Measurements from ENCODE around the gene HIVEP3. TPM values are rescaled to one million over a fixed set of nuclear protein-coding genes. Genes with fewer than 3 reads are reported as not detected.
A peak's percentile ranks its signal among the peaks of the same experiment; 100 is the strongest.

Gene HIVEP3
- total RNA-seq, 1 donor from 2014 or later: 21.5 TPM

DNA sequence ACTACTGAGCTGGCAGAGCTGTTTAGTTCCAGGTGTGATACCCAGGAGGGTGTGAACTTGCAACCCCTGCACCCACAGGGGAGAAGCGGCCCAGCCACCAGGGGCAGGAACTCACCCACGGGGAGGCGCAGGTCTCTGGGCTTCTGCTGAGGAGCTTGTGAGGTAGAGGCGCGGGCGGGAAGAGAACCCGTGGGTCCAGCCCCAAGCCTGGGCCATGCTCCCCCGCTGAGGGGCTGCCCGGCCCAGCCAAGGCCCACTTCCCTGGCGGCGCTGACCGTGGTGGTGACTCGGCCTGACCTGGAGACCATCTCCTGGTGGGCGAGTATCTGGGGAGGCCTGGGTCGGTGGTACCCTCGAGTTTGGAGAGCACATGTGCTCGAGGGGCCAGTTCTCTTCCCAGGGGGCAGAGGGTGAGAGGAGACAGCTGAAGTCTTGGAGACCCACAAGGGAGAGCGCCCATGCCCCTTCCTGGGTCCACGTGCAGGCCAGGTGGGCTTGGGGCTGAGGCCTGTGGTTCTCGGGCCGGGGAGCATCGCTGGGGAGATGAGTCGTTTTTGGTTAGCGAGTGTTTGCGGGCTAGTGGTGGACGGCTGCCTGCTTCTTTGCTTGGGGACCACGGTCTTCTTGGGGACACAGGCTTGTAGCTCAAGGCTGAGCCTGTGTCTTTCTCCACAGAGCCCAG lies 405.9 kb downstream of the HIVEP3 start:
- DNase-seq: no peak

DNA sequence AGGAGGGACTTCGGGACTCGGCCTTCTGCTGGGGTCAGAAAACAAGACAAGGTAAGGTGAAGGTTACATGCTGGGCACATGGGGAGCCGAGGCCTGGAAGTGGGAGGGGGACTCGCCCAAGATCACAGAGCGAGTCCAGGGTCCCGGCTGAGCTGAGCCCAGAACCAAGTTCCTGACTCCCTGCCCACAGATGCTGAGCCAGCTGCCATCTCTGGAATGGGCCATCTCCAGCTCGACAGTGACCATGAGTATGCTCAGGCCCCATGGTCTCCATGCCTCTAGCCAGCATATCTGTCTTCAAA lies 407.5 kb downstream of the HIVEP3 start:
- DNase-seq: no peak

DNA sequence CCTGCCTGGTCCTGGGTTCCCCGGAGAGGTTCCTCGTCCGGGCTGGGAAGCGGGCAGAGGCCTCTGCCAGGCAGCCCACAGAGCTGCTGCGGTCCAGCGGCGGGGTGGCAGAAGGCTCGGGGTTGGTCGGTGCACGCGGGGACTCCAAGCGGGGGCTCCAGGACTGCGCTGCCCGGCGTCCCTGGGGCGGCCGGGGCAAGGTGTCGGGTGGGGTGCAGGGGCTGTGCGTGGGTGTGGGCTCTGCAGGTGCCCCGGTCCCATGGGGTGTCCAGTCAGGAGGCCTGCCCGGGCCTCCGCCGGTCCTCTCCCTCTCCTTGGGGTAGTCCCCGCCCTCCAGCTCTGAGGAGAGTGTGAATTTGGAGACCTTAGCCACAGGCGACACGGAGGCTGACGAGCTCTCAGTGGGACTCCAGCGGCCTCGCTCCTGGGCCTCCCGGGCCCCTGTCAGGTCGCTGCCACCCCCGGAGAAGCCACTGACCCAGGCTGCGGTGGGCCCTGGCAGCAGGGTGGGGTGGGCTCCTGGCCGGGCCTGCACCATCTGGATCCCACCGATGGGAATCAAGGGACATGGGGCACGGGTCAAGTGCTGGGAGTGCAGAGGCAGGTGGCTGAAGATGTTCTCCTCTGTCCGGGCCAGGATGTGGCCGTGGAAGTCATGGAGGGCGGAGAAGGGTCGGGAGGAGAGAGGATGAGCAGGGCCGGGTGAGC lies 408.0 kb downstream of the HIVEP3 start:
- DNase-seq: no peak

DNA sequence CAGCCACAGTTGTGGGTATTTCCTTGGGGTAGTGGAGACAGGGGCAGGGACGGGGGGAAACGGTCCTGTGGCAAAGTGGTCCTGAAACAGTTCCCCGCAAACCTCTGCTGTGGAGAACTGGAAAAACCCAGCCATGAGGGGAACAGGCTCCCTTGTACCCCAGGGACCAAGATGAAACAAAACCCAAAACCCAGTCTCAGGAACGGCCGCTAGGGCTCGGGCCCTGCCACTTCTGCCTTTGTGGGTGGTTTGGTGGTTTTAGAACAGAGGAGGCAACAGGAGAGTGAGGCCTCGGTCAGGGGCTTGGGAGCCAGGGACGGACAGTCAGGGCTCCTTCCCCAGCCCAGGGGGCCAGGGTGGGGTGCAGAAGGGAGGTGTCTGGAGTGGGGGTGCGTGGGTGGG lies 409.5 kb downstream of the HIVEP3 start:
- no peak for DNase-seq

DNA sequence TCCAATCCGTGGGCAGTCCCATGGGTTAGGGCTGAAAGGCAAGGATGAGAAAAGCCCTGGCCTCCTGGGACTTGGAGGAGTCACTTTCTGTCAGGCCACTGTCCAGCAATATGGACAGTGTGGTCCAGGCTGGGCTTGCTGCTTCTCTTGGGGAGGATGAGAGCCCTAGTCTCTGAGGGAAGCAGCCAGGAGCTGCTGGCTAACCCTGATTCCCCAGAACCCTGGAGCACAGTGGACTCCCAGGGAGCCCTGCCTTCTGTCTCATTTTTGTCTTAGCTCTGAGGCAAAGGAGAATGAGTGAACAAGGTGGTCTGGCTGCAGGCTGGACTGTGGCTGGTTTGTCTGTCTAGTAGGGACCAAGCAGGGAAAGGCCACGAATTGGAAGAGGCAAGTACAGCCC lies 410.4 kb downstream of the HIVEP3 start:
- no peak for DNase-seq

DNA sequence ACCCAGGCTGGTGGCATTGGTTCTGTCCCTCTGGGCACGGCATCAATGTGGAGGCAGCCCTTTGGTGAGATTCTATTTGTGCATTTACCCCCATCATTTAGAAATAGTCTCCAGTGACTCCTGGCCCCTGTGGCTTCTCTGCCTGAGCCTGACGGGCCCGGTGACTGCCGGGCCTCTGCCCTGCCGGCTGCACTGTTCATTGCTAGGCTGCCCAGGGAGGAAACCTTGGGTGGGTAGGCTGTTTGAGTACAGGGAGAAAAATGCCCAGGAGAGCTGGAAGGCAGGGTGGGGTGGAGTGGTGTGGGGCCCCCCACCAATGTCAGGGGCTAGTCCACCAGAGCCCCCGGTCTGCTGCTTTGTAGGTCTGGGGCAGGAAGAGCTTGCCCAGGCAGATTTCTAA lies 410.9 kb downstream of the HIVEP3 start:
- no peak for DNase-seq

DNA sequence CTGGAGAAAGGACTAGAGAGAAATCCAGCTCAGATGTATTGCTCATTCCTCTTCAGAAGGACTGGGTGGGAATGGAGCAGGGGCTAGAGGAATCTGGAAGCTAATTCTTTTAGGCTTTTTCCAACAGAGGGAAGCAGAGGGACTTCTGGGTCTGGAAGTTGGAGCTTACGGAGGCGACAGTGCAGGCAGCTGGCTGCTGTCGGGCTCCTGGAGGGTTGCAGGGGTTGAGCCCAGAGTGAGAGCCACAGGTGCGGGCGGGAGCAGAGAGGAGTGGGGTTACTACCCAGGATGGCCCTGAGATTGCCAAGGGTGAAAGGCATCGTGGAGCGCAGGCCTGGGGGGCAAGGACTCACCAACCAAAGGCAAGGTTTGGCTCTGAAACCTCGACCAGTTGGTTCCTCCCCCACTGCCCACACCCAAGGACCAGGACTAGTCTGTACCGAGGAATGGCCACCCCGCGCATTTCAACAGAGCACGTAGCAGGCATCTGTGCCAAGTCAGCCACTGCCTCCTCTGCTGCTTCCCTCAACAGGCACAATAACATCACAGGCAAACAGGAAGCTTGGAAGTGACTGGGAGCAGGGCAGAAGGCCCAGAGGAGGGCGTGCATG lies 411.5 kb downstream of the HIVEP3 start:
- no peak for DNase-seq

DNA sequence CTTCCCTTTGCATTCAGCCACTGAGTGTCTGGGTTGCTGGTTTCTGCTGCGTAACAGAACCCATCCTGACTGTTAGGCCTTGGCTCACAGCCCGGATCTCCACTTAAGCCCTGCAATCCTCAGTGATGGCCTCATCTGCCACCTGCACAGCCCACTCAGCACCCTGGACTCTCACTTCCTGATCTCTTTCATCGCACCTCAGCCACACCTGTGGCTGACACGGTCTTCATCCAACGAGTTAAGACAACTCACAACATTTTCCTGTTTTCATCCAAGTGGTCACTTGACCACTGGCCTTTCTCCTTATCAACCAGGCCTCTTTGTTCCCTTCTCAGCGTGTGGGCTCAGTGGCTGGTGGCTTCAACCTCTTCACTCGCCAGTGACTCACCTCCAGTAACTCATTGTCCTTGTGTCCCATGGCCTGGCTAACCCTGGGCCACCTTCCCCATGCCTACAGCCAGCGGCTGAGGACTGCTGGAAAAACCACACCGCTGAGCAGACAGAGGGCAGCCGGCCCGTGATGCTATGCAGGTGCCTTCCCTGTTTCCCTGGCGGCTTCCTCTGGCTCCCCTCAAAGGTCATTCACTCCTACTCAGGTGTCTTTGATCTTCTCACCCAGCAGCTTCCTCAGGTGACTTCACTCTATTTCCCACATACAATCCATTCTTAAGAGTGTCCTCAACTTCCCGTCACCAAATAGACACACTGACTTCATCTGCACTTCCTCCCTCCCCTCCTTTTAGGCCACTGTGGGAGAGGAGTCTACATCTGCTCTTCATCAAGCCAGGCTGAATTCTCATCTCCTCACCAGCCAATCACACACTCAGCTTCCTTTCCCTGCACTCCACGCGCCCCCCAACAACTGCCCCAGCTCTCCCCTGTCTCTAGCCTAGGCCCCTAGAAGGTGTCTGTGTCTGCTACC lies 414.3 kb downstream of the HIVEP3 start:
- DNase-seq: no peak

DNA sequence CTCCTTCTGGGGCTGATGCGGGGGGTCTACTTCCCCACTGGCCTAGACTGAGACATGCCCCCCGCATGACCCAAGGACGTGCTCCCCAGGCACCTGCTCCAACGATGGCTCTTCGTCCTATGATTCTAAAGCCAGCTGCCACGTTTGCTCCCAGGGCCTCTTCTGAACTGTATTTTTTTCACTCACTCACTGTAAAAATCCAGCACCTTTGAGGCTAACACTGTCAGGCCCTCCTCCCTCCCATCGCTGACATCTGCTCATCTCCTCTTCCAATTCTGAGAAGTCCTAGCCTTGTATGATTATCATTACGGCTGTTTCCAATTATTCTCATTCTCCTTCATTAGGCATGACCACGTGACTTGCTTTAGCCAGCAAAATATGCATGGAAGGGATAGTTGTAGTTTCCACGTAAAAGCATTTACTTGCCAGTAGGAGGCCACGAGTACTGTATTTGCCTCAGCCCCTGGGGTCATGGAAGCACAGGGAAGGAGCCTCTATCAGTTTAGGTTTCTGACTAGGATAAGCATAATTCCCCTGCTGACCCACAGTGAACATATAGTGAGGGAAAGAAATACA lies 415.1 kb downstream of the HIVEP3 start:
- no peak for DNase-seq

DNA sequence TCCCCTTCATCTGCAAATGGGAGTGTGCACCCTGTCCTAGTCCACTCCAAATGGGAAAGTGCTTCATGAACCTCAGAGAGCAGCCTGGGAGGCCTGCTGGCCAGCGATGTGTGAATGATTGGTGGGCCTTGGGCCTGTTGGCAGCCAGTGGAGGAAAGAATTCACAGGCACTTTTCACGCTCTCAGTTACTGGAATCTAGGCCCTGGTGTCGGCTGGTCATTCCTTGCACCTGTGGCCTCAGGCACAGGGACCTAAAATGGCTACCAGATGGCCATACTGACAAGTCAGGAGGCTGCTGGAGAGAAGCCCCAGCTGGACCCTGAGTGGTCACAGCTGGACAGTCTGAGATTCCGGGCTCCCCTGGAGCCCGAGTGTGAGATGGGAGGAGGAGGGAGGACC lies 415.8 kb downstream of the HIVEP3 start:
- DNase-seq: no peak

DNA sequence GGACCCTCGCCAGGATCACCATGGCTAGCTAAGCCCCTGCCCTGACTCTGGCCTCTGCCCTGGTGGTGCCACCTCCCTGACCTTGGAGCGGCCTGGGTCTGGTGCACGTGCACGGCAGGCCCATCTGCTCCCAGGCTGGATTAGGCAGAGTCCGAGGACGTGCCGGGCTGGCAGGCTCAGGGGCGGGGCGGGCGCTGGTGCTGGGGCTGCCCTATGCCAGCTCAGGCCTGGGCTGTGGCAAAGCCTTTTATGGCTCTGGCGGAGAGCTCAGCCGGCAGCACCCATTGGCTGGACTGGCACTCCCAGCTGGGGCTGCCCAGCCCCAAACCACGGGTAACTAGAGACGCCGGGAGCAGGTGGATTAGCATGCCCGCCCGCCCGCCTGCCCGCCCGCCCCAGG lies 417.1 kb downstream of the HIVEP3 start:
- DNase-seq: no peak

DNA sequence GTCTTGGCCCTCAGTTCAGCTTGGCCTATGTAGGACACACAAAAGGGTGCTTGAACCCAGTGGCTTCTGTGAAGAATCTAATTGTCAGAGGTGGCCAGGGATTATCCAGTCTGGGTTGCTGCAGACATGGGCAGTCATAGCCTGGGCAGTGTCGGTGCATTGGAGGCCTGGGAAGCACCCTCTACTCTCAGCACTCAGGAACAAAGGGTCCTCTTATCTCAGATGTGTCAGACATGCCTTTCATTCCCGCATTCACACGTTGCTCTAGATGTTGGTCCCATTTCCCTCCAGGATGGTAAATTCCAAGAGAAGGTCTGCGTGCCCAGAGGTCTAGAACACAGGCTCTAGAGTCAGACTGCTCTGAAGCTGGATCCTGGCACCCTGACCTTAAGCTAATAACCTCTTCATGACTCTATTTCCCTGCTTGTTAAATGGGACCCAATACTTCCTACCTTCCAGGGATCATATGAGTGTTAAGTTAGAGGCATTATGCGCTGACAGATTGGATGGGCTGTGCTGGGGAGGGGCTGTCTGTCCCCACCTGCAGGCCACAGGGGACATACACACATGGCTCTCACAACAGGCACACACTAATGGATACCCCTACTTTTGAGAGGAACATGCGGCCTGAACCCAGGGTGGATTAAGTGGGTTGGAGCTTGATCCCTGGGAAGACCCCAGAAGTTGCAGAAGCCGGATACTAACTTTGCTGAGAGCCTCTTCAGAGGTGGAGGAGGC lies 417.8 kb downstream of the HIVEP3 start:
- DNase-seq: no peak

DNA sequence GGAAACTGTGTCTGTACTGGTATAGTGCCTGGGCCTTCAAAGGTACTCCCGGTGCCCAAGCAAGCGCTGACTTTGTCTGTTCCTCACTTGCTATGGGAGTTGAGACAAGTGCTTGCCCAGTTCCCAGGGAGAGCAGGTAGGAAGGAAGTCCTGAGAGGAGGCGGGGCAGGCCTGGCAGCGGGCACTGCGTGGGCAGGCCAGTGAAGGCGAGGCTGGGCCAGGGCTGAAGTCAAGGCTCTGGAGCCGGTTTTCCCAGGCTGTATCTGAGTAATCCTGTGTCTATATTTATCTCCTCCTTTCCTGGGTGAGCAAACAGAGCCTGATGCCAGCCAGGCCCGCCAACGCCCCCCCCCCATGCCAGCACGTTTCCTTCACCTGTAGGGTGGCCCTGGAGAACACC lies 418.3 kb downstream of the HIVEP3 start:
- DNase-seq: no peak

DNA sequence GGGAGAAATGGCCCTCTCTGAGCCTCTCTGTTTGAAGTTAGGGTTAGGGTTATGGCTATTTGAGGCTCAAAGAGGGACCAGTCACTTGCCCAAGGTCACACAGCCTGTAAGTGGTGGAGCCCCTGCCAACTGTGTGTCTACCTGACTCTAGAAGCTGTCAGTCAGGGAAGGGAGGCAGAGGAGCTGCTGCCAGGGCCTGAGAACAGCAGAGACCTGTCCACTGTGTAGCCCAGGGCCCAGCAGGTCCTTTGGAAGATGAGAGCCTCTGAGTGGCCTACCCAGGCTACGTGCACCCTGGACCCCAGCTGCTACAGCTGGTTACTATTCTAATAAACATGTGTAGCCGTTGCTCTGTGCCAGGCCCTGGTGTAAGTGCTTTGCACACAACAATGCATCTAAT lies 419.1 kb downstream of the HIVEP3 start:
- no peak for DNase-seq

DNA sequence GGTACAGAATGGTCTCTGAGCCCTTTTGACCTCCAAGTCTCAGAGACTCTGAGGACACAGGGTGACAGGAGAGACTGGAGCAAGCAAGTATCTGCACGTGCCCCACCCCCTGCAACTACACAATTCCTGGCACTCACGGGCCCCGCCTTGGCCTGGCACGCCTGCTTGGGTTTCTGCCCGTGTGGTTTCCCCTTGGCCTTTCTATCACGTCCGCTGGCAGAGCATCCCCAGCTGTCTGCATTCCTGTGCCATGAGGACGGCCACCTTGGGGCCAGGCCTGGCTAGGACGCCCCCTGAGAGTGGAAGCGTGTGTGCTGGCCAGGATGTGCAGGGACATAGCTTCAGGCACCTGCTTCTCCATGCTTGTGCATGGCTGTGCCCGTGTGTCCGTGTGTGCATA lies 419.9 kb downstream of the HIVEP3 start:
- DNase-seq: no peak

DNA sequence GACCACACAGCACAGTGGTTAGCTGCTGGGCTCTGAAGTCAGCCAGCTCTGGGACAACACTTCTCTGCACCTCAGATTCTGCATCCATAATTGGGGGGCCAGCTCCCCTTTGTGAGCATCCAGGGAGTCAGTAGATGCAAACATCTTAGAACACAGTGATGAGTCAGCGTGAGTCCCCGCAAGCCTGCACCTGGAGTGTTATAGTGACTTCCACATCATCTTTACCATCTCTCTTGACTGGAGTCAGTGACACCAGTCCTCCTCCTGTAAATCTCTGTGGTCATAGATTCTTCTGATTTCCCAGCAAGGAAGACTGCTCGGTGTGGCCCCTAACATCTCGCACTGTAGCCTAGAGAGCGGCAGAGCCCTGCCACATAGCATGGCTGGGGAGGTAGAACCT lies 420.3 kb downstream of the HIVEP3 start:
- DNase-seq: no peak

DNA sequence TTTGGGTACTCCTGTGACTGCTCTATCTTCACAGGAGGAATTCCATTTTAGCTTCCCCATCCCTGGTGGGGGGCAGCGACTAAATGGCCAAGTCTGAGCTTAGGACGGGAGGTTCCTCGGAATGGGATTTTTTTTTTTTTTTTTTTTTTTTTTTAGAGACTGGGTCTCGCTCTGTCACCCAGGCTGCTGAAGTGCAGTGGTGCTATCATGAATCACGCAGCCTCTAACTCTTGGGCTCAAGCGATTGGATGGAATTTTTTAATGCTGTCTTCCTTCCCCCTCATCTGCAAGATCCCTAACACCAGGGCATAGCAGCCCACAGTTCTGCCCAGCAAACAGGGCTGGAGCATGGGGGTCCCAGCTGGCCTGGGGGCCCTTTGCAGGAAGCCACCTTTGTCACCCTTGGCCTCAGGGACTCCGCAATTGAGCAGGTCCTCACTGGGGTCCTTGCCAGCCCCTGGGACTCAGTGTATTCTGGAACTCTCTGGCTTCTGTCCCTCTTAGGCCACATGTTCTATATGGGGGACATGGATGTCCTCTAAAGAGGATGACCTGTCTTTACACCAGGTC lies 421.2 kb downstream of the HIVEP3 start:
- DNase-seq: no peak

DNA sequence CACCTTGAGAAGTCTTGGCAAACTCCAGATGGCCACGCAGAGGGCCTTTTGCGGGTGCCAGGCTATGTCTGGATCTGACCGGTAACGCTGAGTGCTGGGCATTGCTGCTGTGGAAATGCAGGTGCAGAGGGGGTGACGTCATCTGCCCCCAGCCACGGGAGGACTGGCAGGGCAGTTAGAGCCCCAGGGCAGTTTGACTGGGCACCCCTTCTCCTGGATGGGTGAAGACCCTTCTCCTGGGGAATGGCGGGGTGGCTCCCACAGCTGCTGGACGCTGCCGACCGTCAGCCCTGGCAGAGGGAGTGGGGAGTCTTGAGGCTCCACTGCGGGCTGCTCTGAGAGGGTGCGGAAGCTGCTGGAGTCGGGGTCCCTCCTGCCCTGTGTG lies 421.7 kb downstream of the HIVEP3 start:
- DNase-seq: no peak

DNA sequence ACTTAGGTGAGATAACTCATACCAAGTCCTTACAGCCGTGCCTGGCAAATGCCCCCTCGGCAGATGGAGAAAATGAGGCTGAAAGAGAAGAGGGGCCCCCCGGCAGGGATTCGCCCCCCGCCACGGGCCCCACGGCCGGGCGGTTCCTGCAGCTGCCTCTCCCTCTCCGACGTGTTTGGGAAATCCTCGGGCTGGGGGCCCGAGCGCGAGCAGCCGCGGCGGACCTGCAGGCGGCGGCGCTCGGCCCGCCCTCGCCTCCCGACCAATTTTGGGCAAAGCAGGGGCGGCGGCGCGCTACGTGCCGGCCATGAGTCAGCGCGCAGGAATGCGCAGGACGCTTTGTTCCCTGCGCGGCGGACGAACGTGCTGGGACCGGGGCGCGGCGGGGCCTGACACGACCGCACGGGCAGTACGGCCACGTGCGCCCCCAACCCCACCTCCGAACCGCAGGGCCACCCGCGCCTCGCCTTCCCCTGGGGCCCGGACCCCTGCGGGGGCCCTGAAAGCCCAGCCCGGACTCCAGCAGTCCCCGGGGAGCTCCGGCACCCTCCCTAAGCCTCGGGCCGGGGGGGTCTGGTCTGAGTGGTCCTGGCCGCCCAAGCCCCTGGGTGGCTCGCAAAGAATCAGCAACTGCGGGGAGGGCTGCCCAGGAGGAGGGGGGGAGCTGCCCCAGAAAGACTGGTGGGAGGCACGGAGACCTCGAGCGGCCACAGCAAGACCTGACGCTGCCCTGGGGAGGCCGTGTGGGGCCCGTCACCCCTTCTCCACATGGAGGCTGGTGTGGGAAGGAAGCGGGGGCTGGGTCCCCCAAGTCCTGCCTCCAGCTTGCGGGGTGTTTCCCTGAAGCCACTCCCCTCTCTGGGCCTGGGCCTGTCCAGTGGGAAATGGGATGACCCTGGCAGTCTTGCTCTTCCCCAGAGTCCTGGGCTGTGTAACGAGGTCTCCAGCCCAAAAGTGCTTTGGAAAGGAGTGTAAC lies 422.4 kb downstream of the HIVEP3 start:
- peak; percentile 53 for DNase-seq

DNA sequence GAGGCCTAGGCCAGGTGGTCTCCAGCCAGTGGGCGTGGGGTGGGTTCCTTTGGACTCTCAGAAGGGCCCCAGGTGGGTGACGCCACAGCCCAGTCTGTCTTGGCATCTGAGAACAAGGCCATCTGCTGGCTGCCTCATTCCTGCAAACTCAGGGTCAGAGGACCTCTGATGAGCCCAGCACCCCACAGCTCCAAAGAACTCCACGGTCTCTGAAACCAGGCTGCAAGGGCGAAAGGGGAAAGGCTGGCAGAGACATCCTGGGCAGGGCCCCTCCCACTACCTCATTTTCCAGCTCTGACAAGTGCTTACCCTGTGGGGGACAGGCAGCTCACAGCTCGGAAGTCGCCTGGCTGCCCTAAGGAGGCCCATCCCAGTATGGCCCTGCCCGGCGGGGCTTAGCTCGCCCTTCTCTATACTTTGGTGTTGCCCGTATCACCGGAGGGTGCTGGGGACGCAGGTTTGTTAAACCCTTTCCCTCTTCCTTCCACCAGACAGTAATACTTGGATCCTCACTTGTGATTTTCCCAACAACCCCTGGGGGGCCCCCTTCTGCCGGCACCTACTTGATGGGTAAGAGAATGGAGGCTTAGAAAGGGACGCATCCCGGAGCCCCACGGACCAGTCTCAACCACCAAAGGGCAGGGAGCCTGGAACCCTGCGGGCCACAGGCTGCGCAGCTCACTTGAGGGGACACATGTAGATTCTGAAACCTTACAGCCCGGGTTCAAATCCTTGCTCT lies 423.3 kb downstream of the HIVEP3 start:
- DNase-seq: no peak

Data from occipital lobe (tissue), 2 donors.